Lower lobe of right lung (tissue), 2 donors: ENCODE results near the gene KRTAP2-2. TPM values are rescaled to one million over a fixed set of nuclear protein-coding genes. Genes with fewer than 3 reads are reported as not detected.

Experiments
- ATAC-seq, 2 donors: fragments of 200-7000 bp; cut with Tn5 transposase; one replicate each; pipeline ENCODE4 v1.9.1; 2020 to 2022; ENCODE audit warnings: mild to moderate bottlenecking in 2 of 2, moderate library complexity in 2 of 2
- DNase-seq: peaks from one replicate; pipeline ENCODE4 v3.0.0-alpha.2; 2020
- H3K27ac ChIP-seq: fragments of 200-600 bp; one replicate; pipeline ENCODE4 v1.8.0; 2022
- H3K27me3 ChIP-seq: fragments of 200-600 bp; one replicate; pipeline ENCODE4 v1.8.0; 2022; ENCODE audit warnings: low read depth
- H3K36me3 ChIP-seq: fragments of 200-600 bp; one replicate; pipeline ENCODE4 v1.8.0; 2022; ENCODE audit warnings: mild to moderate bottlenecking
- H3K4me1 ChIP-seq: fragments of 200-600 bp; one replicate; pipeline ENCODE4 v1.8.0; 2022
- H3K4me3 ChIP-seq: fragments of 200-600 bp; one replicate; pipeline ENCODE4 v1.8.0; 2022; ENCODE audit warnings: mild to moderate bottlenecking
- H3K9me3 ChIP-seq: fragments of 200-600 bp; one replicate; pipeline ENCODE4 v1.8.0; 2022
- CTCF ChIP-seq: fragments of 200-600 bp; IDR thresholded peaks from one replicate; pipeline ENCODE4 v1.8.0; 2022; ENCODE audit warnings: antibody characterized with exemption, mild to moderate bottlenecking
- intact Hi-C: fragments of 100-400 bp; cut with DNase I; formaldehyde crosslinking; loops from one replicate; pipeline ENCODE4 v1.11.0; 2022
- total RNA-seq: library from RNA; stranded (reverse); fragmentation: NEBNext Ultra II Directional; extraction: Animal tissue kit (Norgen Biotek cat#: 25700); gene quantifications from one replicate; pipeline ENCODE4 v1.2.1, GENCODE V29; 2021
- donor health status: DM: no; HTN: yes; CAD: no; lungs with severe emphysema.

The KRTAP2-2 gene
- total RNA-seq, 1 donor from 2014 or later = not detected

DNA sequence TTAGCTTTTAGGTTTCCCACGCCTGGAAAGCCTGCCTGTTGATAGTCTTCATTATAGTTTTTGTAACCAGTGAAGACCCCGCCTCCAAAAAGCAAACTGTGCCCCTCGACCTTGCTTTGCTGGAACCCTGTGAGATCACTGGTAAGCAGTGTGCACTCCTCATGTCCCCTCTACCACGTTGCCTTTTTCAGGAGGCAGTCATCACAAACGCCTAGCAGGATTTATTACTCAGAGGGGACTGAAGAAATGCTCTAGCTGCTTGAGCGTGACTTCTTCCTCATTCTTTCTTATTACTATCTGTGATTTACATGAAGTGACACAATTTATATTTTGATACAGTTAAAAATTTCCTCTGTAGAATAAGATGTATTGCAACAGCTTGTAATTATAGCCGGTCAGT lies 39.6 kb downstream of the KRTAP2-2 start:
- no peaks in the 10 kb centered on the region for H3K36me3 ChIP-seq
- DNase-seq (no peak), ATAC-seq (no peak)
- H3K27ac ChIP-seq = no peak overlapping the region
- no peak overlapping the region for H3K4me3 ChIP-seq
- H3K4me1 ChIP-seq = no peaks in the 10 kb centered on the region
- intact Hi-C loops = no loop called here
- no peaks in the 10 kb centered on the region for H3K9me3 ChIP-seq
- H3K27me3 ChIP-seq = no peaks in the 10 kb centered on the region
- no peak for TF ChIP-seq CTCF

- Histone ChIP-seq H3K36me3 (no peaks in the 10 kb centered on the region), H3K4me3 (no peak overlapping the region), H3K4me1 (no peaks in the 10 kb centered on the region), H3K27ac (no peak overlapping the region), H3K9me3 (no peaks in the 10 kb centered on the region), H3K27me3 (no peaks in the 10 kb centered on the region)
- intact Hi-C loops = no loop called here
- no peak for TF ChIP-seq CTCF
- no peak for DNase-seq
- ATAC-seq = no peak
Measured at GRCh38 chr17:41013606-41014005, 41.4 kb downstream of the KRTAP2-2 start.

DNA sequence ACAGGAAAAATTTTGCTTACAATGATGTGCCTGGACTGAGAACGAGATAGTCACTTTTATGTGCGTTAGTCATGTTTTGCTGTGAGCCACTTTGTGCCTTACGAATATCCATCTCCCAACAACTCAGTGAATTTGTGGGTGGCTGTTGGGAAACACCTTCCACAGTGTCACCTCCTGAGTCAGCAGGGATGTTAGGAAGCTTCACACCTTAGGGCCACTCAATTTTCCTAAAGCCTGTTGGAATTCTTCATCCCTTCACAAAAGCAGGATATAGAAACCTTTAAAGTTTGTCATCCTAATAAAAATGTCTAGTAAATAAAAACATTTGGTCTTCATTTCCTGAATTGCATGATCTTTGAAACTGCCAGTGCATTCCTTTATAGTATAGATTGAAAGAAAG lies 41.8 kb downstream of the KRTAP2-2 start:
- no peak for DNase-seq
- no peak for ATAC-seq
- H3K27ac ChIP-seq = no peak overlapping the region
- intact Hi-C loops = no loop called here
- no peaks in the 10 kb centered on the region for H3K36me3 ChIP-seq
- H3K4me3 ChIP-seq = no peak overlapping the region
- no peaks in the 10 kb centered on the region for H3K27me3 ChIP-seq
- TF ChIP-seq CTCF = no peak
- no peaks in the 10 kb centered on the region for H3K9me3 ChIP-seq
- no peaks in the 10 kb centered on the region for H3K4me1 ChIP-seq

- no peaks in the 10 kb centered on the region for H3K9me3 ChIP-seq
- ATAC-seq (no peak), DNase-seq (no peak)
- intact Hi-C loops = no loop called here
- H3K4me3 ChIP-seq = no peak overlapping the region
- H3K4me1 ChIP-seq = no peaks in the 10 kb centered on the region
- TF ChIP-seq CTCF = no peak
- no peaks in the 10 kb centered on the region for H3K36me3 ChIP-seq
- no peak overlapping the region for H3K27ac ChIP-seq
- no peaks in the 10 kb centered on the region for H3K27me3 ChIP-seq
Measured at GRCh38 chr17:41012326-41013120, 42.5 kb downstream of the KRTAP2-2 start.

DNA sequence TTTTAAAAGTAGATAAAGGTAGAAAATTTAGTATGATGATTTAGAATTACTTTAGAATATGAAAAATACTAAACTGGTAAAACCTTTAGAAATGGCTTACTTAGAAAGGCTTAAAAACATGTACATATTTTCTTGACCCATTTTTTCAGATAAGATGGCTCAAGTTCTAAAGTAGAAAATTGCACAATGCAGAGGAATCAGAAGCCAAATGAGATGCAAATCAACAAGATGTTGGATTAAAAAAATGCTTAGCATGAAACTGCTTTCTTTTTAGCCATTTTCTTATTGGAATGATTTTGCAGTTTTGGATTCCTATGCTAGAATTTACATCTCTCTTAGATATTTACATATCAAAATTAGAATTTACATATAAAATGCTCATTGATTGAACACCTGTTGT lies 44.6 kb downstream of the KRTAP2-2 start:
- Histone ChIP-seq H3K4me3 (no peak overlapping the region), H3K4me1 (no peaks in the 10 kb centered on the region), H3K9me3 (no peaks in the 10 kb centered on the region), H3K36me3 (no peaks in the 10 kb centered on the region), H3K27me3 (no peaks in the 10 kb centered on the region), H3K27ac (no peak overlapping the region)
- ATAC-seq (no peak), DNase-seq (no peak)
- no peak for TF ChIP-seq CTCF
- intact Hi-C loops = no loop called here
